Brain microvascular endothelial cell (primary cell): Measurements from ENCODE around the gene ARHGAP26.

Experiments
- DNase-seq: peaks from one replicate; pipeline ENCODE4 v3.0.0-alpha.2; 2020
- H3K27ac ChIP-seq: fragments of 250-450 bp; sonication (Bioruptor Pico); 2 replicates; pipeline ENCODE4 v1.5.1; 2020; ENCODE audit warnings: mild to moderate bottlenecking, moderate library complexity
- H3K27me3 ChIP-seq: fragments of 250-450 bp; sonication (Bioruptor Pico); replicated peaks from 2 replicates; pipeline ENCODE4 v1.5.1; 2020; ENCODE audit warnings: mild to moderate bottlenecking
- H3K36me3 ChIP-seq: fragments of 250-450 bp; sonication (Bioruptor Pico); replicated peaks from 2 replicates; pipeline ENCODE4 v1.5.1; 2020; ENCODE audit warnings: mild to moderate bottlenecking
- H3K4me3 ChIP-seq: 2 replicates; pipeline ENCODE4 v1.5.1; 2011; ENCODE audit warnings: low read depth, mild to moderate bottlenecking, control low read depth, low read length, moderate library complexity
- in situ Hi-C: cut with HindIII; loops from 2 replicates; pipeline ENCODE4 v1.10.0; 2017; ENCODE audit warnings: low sequenced_read_pairs, low pct_ligation_motif_present
- TF ChIP-seq, protein P1 (sequence below): IDR thresholded peaks from 2 replicates; pipeline ENCODE4 v1.5.1; 2011; ENCODE audit warnings: low read depth, mild to moderate bottlenecking, moderate library complexity, low read length, control low read depth, inconsistent platforms; ENCODE audit errors: missing control alignments

ARHGAP26 gene

GRCh38 chr5:142911775-142912174, 141.6 kb downstream of the ARHGAP26 start:
- TF ChIP-seq, protein P1, sequence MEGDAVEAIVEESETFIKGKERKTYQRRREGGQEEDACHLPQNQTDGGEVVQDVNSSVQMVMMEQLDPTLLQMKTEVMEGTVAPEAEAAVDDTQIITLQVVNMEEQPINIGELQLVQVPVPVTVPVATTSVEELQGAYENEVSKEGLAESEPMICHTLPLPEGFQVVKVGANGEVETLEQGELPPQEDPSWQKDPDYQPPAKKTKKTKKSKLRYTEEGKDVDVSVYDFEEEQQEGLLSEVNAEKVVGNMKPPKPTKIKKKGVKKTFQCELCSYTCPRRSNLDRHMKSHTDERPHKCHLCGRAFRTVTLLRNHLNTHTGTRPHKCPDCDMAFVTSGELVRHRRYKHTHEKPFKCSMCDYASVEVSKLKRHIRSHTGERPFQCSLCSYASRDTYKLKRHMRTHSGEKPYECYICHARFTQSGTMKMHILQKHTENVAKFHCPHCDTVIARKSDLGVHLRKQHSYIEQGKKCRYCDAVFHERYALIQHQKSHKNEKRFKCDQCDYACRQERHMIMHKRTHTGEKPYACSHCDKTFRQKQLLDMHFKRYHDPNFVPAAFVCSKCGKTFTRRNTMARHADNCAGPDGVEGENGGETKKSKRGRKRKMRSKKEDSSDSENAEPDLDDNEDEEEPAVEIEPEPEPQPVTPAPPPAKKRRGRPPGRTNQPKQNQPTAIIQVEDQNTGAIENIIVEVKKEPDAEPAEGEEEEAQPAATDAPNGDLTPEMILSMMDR: no peak
- H3K27ac ChIP-seq: no peak overlapping the region
- no peak for DNase-seq

GRCh38 chr5:142913728-142914338, 143.7 kb downstream of the ARHGAP26 start:
- in situ Hi-C loops: no loop called here
- DNase-seq: no peak
- Histone ChIP-seq H3K27me3 (no peaks in the 10 kb centered on the region), H3K36me3 (no peaks in the 10 kb centered on the region), H3K27ac (no peak overlapping the region), H3K4me3 (no peak overlapping the region)
- TF ChIP-seq, protein P1: peak; percentile 33

More at GRCh38 chr5:142911775-142912174, 141.6 kb downstream of the ARHGAP26 start:
- Histone ChIP-seq H3K36me3 (no peaks in the 10 kb centered on the region), H3K4me3 (no peak overlapping the region), H3K27me3 (no peaks in the 10 kb centered on the region)
- in situ Hi-C loops: no loop called here

GRCh38 chr5:142915038-142915437, 144.9 kb downstream of the ARHGAP26 start:
- in situ Hi-C loops: no loop called here
- Histone ChIP-seq H3K27me3 (no peaks in the 10 kb centered on the region), H3K36me3 (no peaks in the 10 kb centered on the region), H3K4me3 (no peak overlapping the region), H3K27ac (no peak overlapping the region)
- DNase-seq: no peak
- TF ChIP-seq, protein P1: no peak

DNA sequence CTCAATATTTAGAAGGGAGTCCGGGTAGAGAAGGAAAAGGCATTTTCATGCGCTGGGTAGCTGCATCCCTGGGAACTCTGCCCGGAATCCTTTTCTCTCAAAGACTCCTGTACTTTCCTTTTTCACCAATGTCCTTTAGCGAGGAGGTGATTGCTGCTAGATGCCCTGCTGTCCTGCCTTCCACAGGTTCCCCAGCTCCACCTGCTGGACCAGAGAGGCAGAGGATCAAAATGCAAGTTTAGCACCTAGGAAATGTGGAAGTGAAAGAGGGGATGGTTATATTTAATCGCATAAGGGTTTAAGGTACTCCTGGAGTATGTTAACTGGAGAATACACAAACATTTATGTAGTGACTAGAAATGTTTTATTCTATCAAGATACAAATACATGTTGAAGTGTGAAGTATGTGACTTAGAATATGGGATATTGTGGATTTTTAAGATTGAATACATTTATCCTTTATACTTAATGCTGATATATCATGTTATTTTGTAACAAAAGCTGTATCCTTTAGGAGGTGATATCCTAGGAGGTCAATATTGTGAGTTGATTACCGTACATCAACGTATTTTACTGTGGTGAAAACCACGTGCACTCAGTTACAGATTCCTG, 145.7 kb downstream of the ARHGAP26 start:
- no peak overlapping the region for H3K27ac ChIP-seq
- TF ChIP-seq, protein P1: peak; percentile 87
- no peaks in the 10 kb centered on the region for H3K27me3 ChIP-seq
- DNase-seq: no peak
- no peak overlapping the region for H3K4me3 ChIP-seq
- no peaks in the 10 kb centered on the region for H3K36me3 ChIP-seq
- in situ Hi-C loops: no loop called here

GRCh38 chr5:142918959-142919635, 148.9 kb downstream of the ARHGAP26 start:
- Histone ChIP-seq H3K36me3 (no peaks in the 10 kb centered on the region), H3K27ac (no peak overlapping the region), H3K27me3 (no peaks in the 10 kb centered on the region), H3K4me3 (no peak overlapping the region)
- in situ Hi-C loops: no loop called here
- TF ChIP-seq, protein P1: no peak
- no peak for DNase-seq
